H9 (cell line): ENCODE data around the gene RBPJL. TPM values are rescaled to one million over a fixed set of nuclear protein-coding genes. Genes with fewer than 3 reads are reported as not detected.

ENCODE experiments used
- DNase-seq: peaks from one replicate; pipeline ENCODE4 v3.0.0-alpha.2; 2017
- H2AFZ ChIP-seq: one replicate; pipeline ENCODE4 v1.6.1; 2013; ENCODE audit warnings: mild to moderate bottlenecking, low read length, control low read depth, moderate library complexity
- H2AK5ac ChIP-seq: 2 replicates; pipeline ENCODE4 v1.6.1; 2013; ENCODE audit warnings: low read length, control low read depth, mixed read lengths; ENCODE audit not compliant: insufficient read length
- H2BK120ac ChIP-seq: one replicate; pipeline ENCODE4 v1.6.1; 2013; ENCODE audit warnings: low read depth, mild to moderate bottlenecking, low read length, control low read depth, inconsistent platforms; ENCODE audit not compliant: poor library complexity, severe bottlenecking
- H2BK12ac ChIP-seq: 2 replicates; pipeline ENCODE4 v1.6.1; 2013; ENCODE audit warnings: low read length, control low read depth, mixed read lengths, low read depth; ENCODE audit not compliant: insufficient read length
- H2BK15ac ChIP-seq: 2 replicates; pipeline ENCODE4 v1.6.1; 2013; ENCODE audit warnings: low read depth, low read length, control low read depth
- H2BK20ac ChIP-seq: one replicate; pipeline ENCODE4 v1.6.1; 2013; ENCODE audit warnings: low read depth, mild to moderate bottlenecking, low read length, control low read depth, inconsistent platforms; ENCODE audit not compliant: poor library complexity, severe bottlenecking
- H2BK5ac ChIP-seq: 2 replicates; pipeline ENCODE4 v1.6.1; 2013; ENCODE audit warnings: low read length, control low read depth, mixed read lengths; ENCODE audit not compliant: insufficient read length
- H3K14ac ChIP-seq: 2 replicates; pipeline ENCODE4 v1.6.1; 2013; ENCODE audit warnings: low read length, control low read depth; ENCODE audit not compliant: insufficient read depth
- H3K18ac ChIP-seq: 2 replicates; pipeline ENCODE4 v1.6.1; 2013; ENCODE audit warnings: low read depth, mild to moderate bottlenecking, mixed read lengths, low read length, control low read depth; ENCODE audit not compliant: insufficient read length
- H3K23ac ChIP-seq: 2 replicates; pipeline ENCODE4 v1.6.1; 2013; ENCODE audit warnings: low read length, control low read depth, mixed read lengths, low read depth; ENCODE audit not compliant: insufficient read length
- H3K23me2 ChIP-seq: 2 replicates; pipeline ENCODE4 v1.6.1; 2013; ENCODE audit warnings: low read depth, mild to moderate bottlenecking, mixed read lengths, low read length, control low read depth; ENCODE audit not compliant: insufficient read length, poor library complexity, severe bottlenecking
- H3K27ac ChIP-seq: 2 replicates; pipeline ENCODE4 v1.5.1; 2013; ENCODE audit warnings: low read length, control low read depth, mixed read lengths, low read depth; ENCODE audit not compliant: insufficient read length
- H3K27me3 ChIP-seq: 2 replicates; pipeline ENCODE4 v1.6.1; 2013; ENCODE audit warnings: low read length, control low read depth, inconsistent platforms; ENCODE audit not compliant: insufficient read depth
- H3K4ac ChIP-seq: 2 replicates; pipeline ENCODE4 v1.6.1; 2013; ENCODE audit warnings: low read depth, mild to moderate bottlenecking, control low read depth, inconsistent platforms, low read length, moderate library complexity
- H3K4me1 ChIP-seq: 2 replicates; pipeline ENCODE4 v1.6.1; 2013; ENCODE audit warnings: low read length, control low read depth, inconsistent platforms; ENCODE audit not compliant: insufficient read depth
- H3K4me2 ChIP-seq: 2 replicates; pipeline ENCODE4 v1.6.1; 2013; ENCODE audit warnings: low read length, control low read depth, mixed read lengths; ENCODE audit not compliant: insufficient read length, insufficient read depth
- H3K56ac ChIP-seq: 2 replicates; pipeline ENCODE4 v1.6.1; 2013; ENCODE audit warnings: low read depth, mild to moderate bottlenecking, mixed read lengths, low read length, control low read depth; ENCODE audit not compliant: insufficient read length
- H3K79me1 ChIP-seq: 2 replicates; pipeline ENCODE4 v1.6.1; 2013; ENCODE audit warnings: low read depth, mild to moderate bottlenecking, moderate library complexity, low read length, control low read depth, inconsistent platforms; ENCODE audit not compliant: insufficient read depth, poor library complexity, severe bottlenecking
- H3K79me2 ChIP-seq: 2 replicates; pipeline ENCODE4 v1.6.1; 2013; ENCODE audit warnings: low read length, control low read depth, inconsistent platforms; ENCODE audit not compliant: insufficient read depth
- H3K9ac ChIP-seq: 2 replicates; pipeline ENCODE4 v1.6.1; 2013; ENCODE audit warnings: low read length, control low read depth, mixed read lengths; ENCODE audit not compliant: insufficient read length; ENCODE audit errors: extremely low read depth
- H3K9me3 ChIP-seq: one replicate; pipeline ENCODE4 v1.6.1; 2013; ENCODE audit warnings: low read depth, low read length, inconsistent platforms; ENCODE audit not compliant: control insufficient read depth
- H3T11ph ChIP-seq: one replicate; pipeline ENCODE4 v1.6.1; 2013; ENCODE audit warnings: mild to moderate bottlenecking, low read length, control low read depth, inconsistent platforms
- H4K20me1 ChIP-seq: one replicate; pipeline ENCODE4 v1.6.1; 2013; ENCODE audit not compliant: control insufficient read depth, insufficient read length, insufficient read depth
- H4K5ac ChIP-seq: 2 replicates; pipeline ENCODE4 v1.6.1; 2013; ENCODE audit warnings: low read depth, mild to moderate bottlenecking, mixed read lengths, low read length, control low read depth; ENCODE audit not compliant: insufficient read length
- H4K8ac ChIP-seq: replicated peaks from 2 replicates; pipeline ENCODE4 v1.6.1; 2013; ENCODE audit warnings: low read length, control low read depth, mixed read lengths, low read depth; ENCODE audit not compliant: insufficient read length
- H4K91ac ChIP-seq: 2 replicates; pipeline ENCODE4 v1.6.1; 2013; ENCODE audit warnings: low read depth, mild to moderate bottlenecking, moderate library complexity, mixed read lengths, low read length, control low read depth; ENCODE audit not compliant: insufficient read length
- H3K27ac Mint-ChIP-seq, 3 experiments: 2 replicates in 2 of 3; 3 replicates in 1 of 3; pipeline ENCODE4 v1.8.0; 2020 to 2021; ENCODE audit warnings: mixed read lengths in 3 of 3, mild to moderate bottlenecking in 1 of 3, moderate library complexity in 1 of 3
- H3K27me3 Mint-ChIP-seq: 2 replicates; pipeline ENCODE4 v1.8.0; 2021; ENCODE audit warnings: low read depth, mild to moderate bottlenecking, moderate library complexity, mixed read lengths
- H3K36me3 Mint-ChIP-seq, 3 experiments: 2 replicates in 2 of 3; 3 replicates in 1 of 3; pipeline ENCODE4 v1.8.0; 2020 to 2021; ENCODE audit warnings: low read depth in 3 of 3, mixed read lengths in 3 of 3; ENCODE audit not compliant: insufficient read depth in 1 of 3
- H3K4me1 Mint-ChIP-seq, 2 experiments: 2 replicates each; pipeline ENCODE4 v1.8.0; 2020; ENCODE audit warnings: mixed read lengths in 2 of 2
- H3K4me3 Mint-ChIP-seq, 2 experiments: 2 replicates in 1 of 2; 3 replicates in 1 of 2; pipeline ENCODE4 v1.8.0; 2020 to 2021; ENCODE audit warnings: mild to moderate bottlenecking in 2 of 2, mixed read lengths in 2 of 2, moderate library complexity in 1 of 2
- H3K9me3 Mint-ChIP-seq, 2 experiments: 2 replicates in 1 of 2; 3 replicates in 1 of 2; pipeline ENCODE4 v1.8.0; 2020; ENCODE audit warnings: mild to moderate bottlenecking in 2 of 2, mixed read lengths in 2 of 2, moderate library complexity in 1 of 2
- CTCF ChIP-seq: fragments of 200-600 bp; sonication (generic); conservative IDR thresholded peaks from 3 replicates; pipeline ENCODE4 v1.8.0; 2021; ENCODE audit warnings: antibody characterized with exemption, mild to moderate bottlenecking
- WGBS: extraction: QIAGEN DNeasy Blood & Tissue Kit; methylation state at CpG from one replicate; pipeline ENCODE4 v1.1.7; 2013; ENCODE audit warnings: missing lambda C conversion rate, low lambda C conversion rate, mixed read lengths; ENCODE audit not compliant: insufficient read length; ENCODE audit errors: extremely low coverage; 5-methylcytosine and 5-hydroxymethylcytosine counted together
- total RNA-seq: library from RNA; stranded (reverse); gene quantifications from 2 replicates; pipeline ENCODE4 v1.2.1, GENCODE V29; 2021

The RBPJL gene
- total RNA-seq, 1 experiment from 2014 or later = 0.28 TPM

- Histone ChIP-seq H3K79me2 (no peaks in the 10 kb centered on the region; the same call in 1 of the 2 replicates), H4K8ac (no peak overlapping the region), H4K20me1 (no peaks in the 10 kb centered on the region), H2BK20ac (no peak overlapping the region), H2BK12ac (no peak overlapping the region), H3K56ac (no peak overlapping the region), H4K91ac (no peak overlapping the region), H2AK5ac (no peak overlapping the region), H3K9ac (no peak overlapping the region), H3K79me1 (no peaks in the 10 kb centered on the region), H3T11ph (no peak overlapping the region), H2AFZ (no peak overlapping the region), H2BK5ac (no peak overlapping the region), H3K4me2 (no peak overlapping the region), H4K5ac (no peak overlapping the region), H3K4ac (no peak overlapping the region), H2BK15ac (no peak overlapping the region), H3K14ac (no peak overlapping the region), H3K27ac (no peak overlapping the region), H3K23me2 (peaks cover 2% of the 10 kb centered on the region), H3K27me3 (no peaks in the 10 kb centered on the region), H3K23ac (no peak overlapping the region), H2BK120ac (no peak overlapping the region), H3K9me3 (no peaks in the 10 kb centered on the region), H3K18ac (no peak overlapping the region), H3K4me1 (peaks cover 3% of the 10 kb centered on the region; the same call in 1 of the 2 replicates)
- Mint-ChIP-seq H3K9me3 (no peaks in the 10 kb centered on the region), H3K4me3 (no peak overlapping the region), H3K27ac (no peak overlapping the region), H3K27me3 (no peaks in the 10 kb centered on the region), H3K36me3 (no peaks in the 10 kb centered on the region), H3K4me1 (peaks cover 17 to 26% of the 10 kb centered on the region in 2 experiments)
- no peak for TF ChIP-seq CTCF
- no peak for DNase-seq
- 100% methylated on average over 1 of the region's 3 CpGs for WGBS
Measured at GRCh38 chr20:45352729-45353128, 46.1 kb downstream of the RBPJL start.
